NT2/D1 (cell line): ENCODE data around the gene SYNPO2L.

Source experiments
- SUZ12 ChIP-seq: IDR thresholded peaks from 2 replicates; pipeline ENCODE4 v1.6.1; 2011; ENCODE audit not compliant: insufficient read length, insufficient read depth; ENCODE audit errors: extremely low read depth
- ZNF274 ChIP-seq: IDR thresholded peaks from 2 replicates; pipeline ENCODE4 v1.6.1; 2011; ENCODE audit warnings: mild to moderate bottlenecking, low read depth, low read length

DNA sequence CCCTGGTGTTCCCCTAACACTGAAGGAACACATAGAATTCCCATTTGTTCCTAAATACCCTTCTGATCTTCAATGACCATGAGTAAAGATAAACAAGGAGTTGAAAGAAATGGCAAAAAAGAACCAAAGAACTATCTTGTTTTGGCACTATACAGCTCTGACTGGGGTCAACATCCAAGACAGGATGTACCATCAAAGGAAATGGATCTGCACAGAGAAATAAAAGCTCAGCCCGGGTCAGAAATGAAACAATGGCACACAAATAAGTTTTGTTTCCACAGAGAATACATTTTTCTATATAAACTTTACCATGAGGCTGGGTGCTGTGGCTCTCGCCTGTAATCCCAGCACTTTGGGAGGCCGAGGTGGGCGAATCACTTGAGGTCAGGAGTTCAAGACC, 46.7 kb downstream of the SYNPO2L start:
- TF ChIP-seq ZNF274 (no peak), SUZ12 (no peak)
